ENCODE data around the gene CCDC47. TPM values are rescaled to one million over a fixed set of nuclear protein-coding genes. Genes with fewer than 3 reads are reported as not detected.

Gene CCDC47
- total RNA-seq, 1 experiment from 2014 or later: 79.4 TPM

DNA sequence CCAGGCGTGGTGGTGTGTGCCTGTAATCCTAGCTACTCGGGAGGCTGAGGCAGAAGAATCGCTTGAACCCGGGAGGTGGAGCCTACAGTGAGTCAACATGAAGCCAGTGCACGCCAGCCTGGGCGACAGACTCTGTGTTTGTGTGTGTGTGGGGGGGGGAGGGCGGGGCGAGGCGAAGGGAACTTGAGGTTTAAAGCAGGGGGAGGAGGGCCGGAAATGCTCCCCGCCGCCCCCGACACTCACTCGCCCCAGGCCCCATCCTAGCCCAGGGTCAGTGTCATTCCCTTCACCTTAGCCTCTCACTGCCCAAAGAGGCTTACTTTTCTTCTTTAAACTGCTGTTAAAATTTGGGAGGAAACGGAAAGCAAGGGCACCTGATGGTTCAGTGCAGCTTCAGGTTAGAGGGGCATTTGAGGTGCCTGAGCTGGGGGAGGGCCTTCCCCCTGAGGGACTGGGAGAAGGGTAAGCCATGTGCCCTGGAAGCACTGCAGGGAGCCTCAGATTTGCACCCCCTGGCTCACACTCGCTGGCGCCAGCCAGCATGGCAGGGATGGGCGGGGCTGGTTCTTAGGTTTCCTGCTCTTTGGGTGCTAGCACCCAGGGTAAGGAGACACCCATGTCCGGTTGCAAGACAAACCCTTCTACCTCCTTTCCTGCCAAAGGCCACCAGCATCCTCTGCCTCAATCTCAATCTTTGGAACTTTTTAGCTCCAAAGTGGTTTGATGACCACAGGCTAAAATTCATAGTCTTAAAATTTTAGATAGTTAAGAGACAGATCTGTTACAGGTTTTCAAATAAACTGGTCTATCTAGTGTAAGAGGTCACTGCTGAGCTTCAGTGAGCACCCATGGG, 71.3 kb downstream of the CCDC47 start:
- no peak overlapping the region for H3K56ac ChIP-seq (ENCODE audit: insufficient read length, low read depth, low read length)
- no peak overlapping the region for H3K4ac ChIP-seq (ENCODE audit: low read depth, low read length)
- no peak overlapping the region for H2AK5ac ChIP-seq (ENCODE audit: insufficient read length, low read length)
- Mint-ChIP-seq H3K36me3 (ENCODE audit: insufficient read depth in 1 of 3, low read depth in 3 of 3) (peaks cover 4 to 37% (median 22%) of the 10 kb centered on the region in 3 experiments), H3K4me3 (peak overlapping the region; percentile 59 to 77), H3K27ac (no peak overlapping the region), H3K4me1 (peaks cover 28 to 30% of the 10 kb centered on the region in 2 experiments), H3K9me3 (no peaks in the 10 kb centered on the region), H3K27me3 (ENCODE audit: low read depth) (peaks cover 5% of the 10 kb centered on the region)
- no peaks in the 10 kb centered on the region for H3K79me2 ChIP-seq (ENCODE audit: insufficient read depth, low read length)
- no peak overlapping the region for H3K18ac ChIP-seq (ENCODE audit: insufficient read length, low read depth, low read length)
- H2BK20ac ChIP-seq (ENCODE audit: low read depth, low read length, poor library complexity, severe bottlenecking): no peak overlapping the region
- DNase-seq: no peak
- no peaks in the 10 kb centered on the region for H3K9me3 ChIP-seq (ENCODE audit: control insufficient read depth, low read depth, low read length)
- TF ChIP-seq, protein P1, sequence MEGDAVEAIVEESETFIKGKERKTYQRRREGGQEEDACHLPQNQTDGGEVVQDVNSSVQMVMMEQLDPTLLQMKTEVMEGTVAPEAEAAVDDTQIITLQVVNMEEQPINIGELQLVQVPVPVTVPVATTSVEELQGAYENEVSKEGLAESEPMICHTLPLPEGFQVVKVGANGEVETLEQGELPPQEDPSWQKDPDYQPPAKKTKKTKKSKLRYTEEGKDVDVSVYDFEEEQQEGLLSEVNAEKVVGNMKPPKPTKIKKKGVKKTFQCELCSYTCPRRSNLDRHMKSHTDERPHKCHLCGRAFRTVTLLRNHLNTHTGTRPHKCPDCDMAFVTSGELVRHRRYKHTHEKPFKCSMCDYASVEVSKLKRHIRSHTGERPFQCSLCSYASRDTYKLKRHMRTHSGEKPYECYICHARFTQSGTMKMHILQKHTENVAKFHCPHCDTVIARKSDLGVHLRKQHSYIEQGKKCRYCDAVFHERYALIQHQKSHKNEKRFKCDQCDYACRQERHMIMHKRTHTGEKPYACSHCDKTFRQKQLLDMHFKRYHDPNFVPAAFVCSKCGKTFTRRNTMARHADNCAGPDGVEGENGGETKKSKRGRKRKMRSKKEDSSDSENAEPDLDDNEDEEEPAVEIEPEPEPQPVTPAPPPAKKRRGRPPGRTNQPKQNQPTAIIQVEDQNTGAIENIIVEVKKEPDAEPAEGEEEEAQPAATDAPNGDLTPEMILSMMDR (conservative IDR thresholded peaks at IDR 0.05): no peak
- H3K14ac ChIP-seq (ENCODE audit: insufficient read depth, low read length): no peak overlapping the region
- H2BK5ac ChIP-seq (ENCODE audit: insufficient read length, low read length): no peak overlapping the region
- no peak overlapping the region for H3K23ac ChIP-seq (ENCODE audit: insufficient read length, low read depth, low read length)
- H3K9ac ChIP-seq (ENCODE audit: extremely low read depth, insufficient read length, low read length): no peak overlapping the region
- H2BK15ac ChIP-seq (ENCODE audit: low read depth, low read length): no peak overlapping the region
- no peak overlapping the region for H3K4me2 ChIP-seq (ENCODE audit: insufficient read depth, insufficient read length, low read length)
- peaks cover 20% of the 10 kb centered on the region for H3K23me2 ChIP-seq (ENCODE audit: insufficient read length, low read depth, low read length, poor library complexity, severe bottlenecking)
- no peak overlapping the region for H4K5ac ChIP-seq (ENCODE audit: insufficient read length, low read depth, low read length)
- H3K79me1 ChIP-seq (ENCODE audit: insufficient read depth, low read depth, low read length, poor library complexity, severe bottlenecking): no peaks in the 10 kb centered on the region
- H2AFZ ChIP-seq (ENCODE audit: low read length): no peak overlapping the region
- no peak overlapping the region for H2BK120ac ChIP-seq (ENCODE audit: low read depth, low read length, poor library complexity, severe bottlenecking)
- no peak overlapping the region for H4K91ac ChIP-seq (ENCODE audit: insufficient read length, low read depth, low read length)
- H3K27me3 ChIP-seq (ENCODE audit: insufficient read depth, low read length): no peaks in the 10 kb centered on the region
- WGBS (ENCODE audit: extremely low coverage, insufficient read length, low lambda C conversion rate): no CpG with 5 or more reads among the region's 19 CpGs
- H4K20me1 ChIP-seq (ENCODE audit: control insufficient read depth, insufficient read depth, insufficient read length): no peaks in the 10 kb centered on the region
- H3T11ph ChIP-seq (ENCODE audit: low read length): no peak overlapping the region
- no peak overlapping the region for H4K8ac ChIP-seq (replicated peaks; ENCODE audit: insufficient read length, low read depth, low read length)
- no peak overlapping the region for H3K27ac ChIP-seq (ENCODE audit: insufficient read length, low read depth, low read length)
- no peaks in the 10 kb centered on the region; the same call in 1 of the 2 replicates for H3K4me1 ChIP-seq (ENCODE audit: insufficient read depth, low read length)
- H2BK12ac ChIP-seq (ENCODE audit: insufficient read length, low read depth, low read length): no peak overlapping the region
